IMR-90 (cell line): ENCODE data around the gene ITGAE. TPM values are rescaled to one million over a fixed set of nuclear protein-coding genes. Genes with fewer than 3 reads are reported as not detected.
A peak's percentile ranks its signal among the peaks of the same experiment; 100 is the strongest.

Source experiments
- ATAC-seq: fragments of 200-7000 bp; cut with Tn5 transposase; 2 replicates; pipeline ENCODE4 v1.9.1; 2020; ENCODE audit warnings: low read depth, mild to moderate bottlenecking, moderate library complexity
- BruUV-seq: library from RNA; stranded (reverse); fragments of 400-500 nt; replicated peaks from 2 replicates; lab custom pipeline; 2021; lab: Mats Ljungman, UMichigan
- CTCF ChIA-PET: fragments of 300-600 bp; formaldehyde crosslinking; extraction: SDS; loops from one replicate; lab custom pipeline; 2021; ENCODE audit warnings: antibody characterized with exemption; lab: Yijun Ruan, JAX
- POLR2A ChIA-PET: fragments of 300-600 bp; sonication (Branson Sonifier 250); formaldehyde crosslinking; loops from one replicate; lab custom pipeline; 2022; ENCODE audit warnings: antibody characterized with exemption; ENCODE audit not compliant: unreplicated experiment; lab: Charles Lee
- DNase-seq: peaks from one replicate; pipeline ENCODE4 v3.0.0; 2013
- H2AFZ ChIP-seq: replicated peaks from 2 replicates; pipeline ENCODE3; 2013; ENCODE audit warnings: low read length, mild to moderate bottlenecking; ENCODE audit not compliant: poor library complexity
- H2AK5ac ChIP-seq: 2 replicates; pipeline ENCODE4 v1.6.1; 2013; ENCODE audit warnings: low read depth, low read length, inconsistent platforms
- H2AK9ac ChIP-seq: replicated peaks from 2 replicates; pipeline ENCODE3; 2013; ENCODE audit warnings: mild to moderate bottlenecking, low read depth, low read length, moderate library complexity; ENCODE audit not compliant: poor library complexity
- H2BK120ac ChIP-seq: 2 replicates; pipeline ENCODE4 v1.6.1; 2013; ENCODE audit warnings: low read depth, low read length, inconsistent platforms
- H2BK15ac ChIP-seq: 3 replicates; pipeline ENCODE4 v1.6.1; 2013; ENCODE audit warnings: low read depth, low read length, inconsistent platforms
- H2BK20ac ChIP-seq: 2 replicates; pipeline ENCODE4 v1.6.1; 2013; ENCODE audit warnings: low read depth, mild to moderate bottlenecking, inconsistent platforms, low read length, moderate library complexity
- H2BK5ac ChIP-seq: 2 replicates; pipeline ENCODE4 v1.6.1; 2013; ENCODE audit warnings: mild to moderate bottlenecking, low read depth, low read length, inconsistent platforms; ENCODE audit not compliant: poor library complexity, severe bottlenecking
- H3K14ac ChIP-seq: replicated peaks from 2 replicates; pipeline ENCODE4 v1.6.1; 2013; ENCODE audit warnings: low read depth, low read length, inconsistent platforms
- H3K18ac ChIP-seq: 2 replicates; pipeline ENCODE4 v1.6.1; 2013; ENCODE audit warnings: low read depth, low read length, control low read depth
- H3K23ac ChIP-seq: 2 replicates; pipeline ENCODE4 v1.6.1; 2013; ENCODE audit warnings: low read depth, low read length, inconsistent platforms
- H3K27ac ChIP-seq: 2 replicates; pipeline ENCODE4 v1.5.1; 2013; ENCODE audit warnings: mild to moderate bottlenecking, control low read depth, low read length; ENCODE audit not compliant: insufficient read depth
- H3K27me3 ChIP-seq: 2 replicates; pipeline ENCODE4 v1.6.1; 2013; ENCODE audit warnings: low read length; ENCODE audit not compliant: control insufficient read depth, insufficient read depth
- H3K36me3 ChIP-seq: 2 replicates; pipeline ENCODE4 v1.6.1; 2013; ENCODE audit warnings: low read length, mixed read lengths; ENCODE audit not compliant: control insufficient read depth, insufficient read depth
- H3K4ac ChIP-seq: 2 replicates; pipeline ENCODE4 v1.6.1; 2013; ENCODE audit warnings: low read depth, low read length, inconsistent platforms
- H3K4me1 ChIP-seq: 2 replicates; pipeline ENCODE4 v1.6.1; 2013; ENCODE audit warnings: low read length, mixed read lengths; ENCODE audit not compliant: control insufficient read depth, insufficient read depth
- H3K4me2 ChIP-seq: 2 replicates; pipeline ENCODE4 v1.6.1; 2013; ENCODE audit warnings: low read depth, mild to moderate bottlenecking, control low read depth, low read length, moderate library complexity
- H3K4me3 ChIP-seq: 2 replicates; pipeline ENCODE4 v1.5.1; 2013; ENCODE audit warnings: low read depth, mild to moderate bottlenecking, control low read depth, low read length, moderate library complexity; ENCODE audit not compliant: insufficient read depth
- H3K56ac ChIP-seq: 2 replicates; pipeline ENCODE4 v1.6.1; 2013; ENCODE audit warnings: low read length, inconsistent platforms; ENCODE audit not compliant: insufficient read depth; ENCODE audit errors: extremely low read depth
- H3K79me1 ChIP-seq, 2 experiments: 2 replicates each; pipeline ENCODE4 v1.6.1; 2013; ENCODE audit warnings: low read length in 2 of 2, inconsistent platforms in 1 of 2, low read depth in 1 of 2
- H3K9ac ChIP-seq: 2 replicates; pipeline ENCODE4 v1.6.1; 2013; ENCODE audit warnings: low read depth, low read length, control low read depth
- H3K9me1 ChIP-seq: 2 replicates; pipeline ENCODE4 v1.6.1; 2013; ENCODE audit warnings: low read length, inconsistent platforms; ENCODE audit not compliant: insufficient read depth
- H3K9me3 ChIP-seq: 2 replicates; pipeline ENCODE4 v1.6.1; 2013; ENCODE audit warnings: low read length; ENCODE audit not compliant: control insufficient read depth, insufficient read depth
- H4K20me1 ChIP-seq: 2 replicates; pipeline ENCODE4 v1.6.1; 2013; ENCODE audit warnings: low read length, inconsistent platforms; ENCODE audit not compliant: insufficient read depth
- H4K5ac ChIP-seq: 2 replicates; pipeline ENCODE4 v1.6.1; 2013; ENCODE audit warnings: mild to moderate bottlenecking, low read depth, low read length, control low read depth
- H4K8ac ChIP-seq, 2 experiments: 2 replicates each; pipeline ENCODE4 v1.6.1; 2013; ENCODE audit warnings: low read depth in 2 of 2, low read length in 2 of 2, control low read depth in 1 of 2, inconsistent platforms in 1 of 2
- H4K91ac ChIP-seq: 2 replicates; pipeline ENCODE4 v1.6.1; 2013; ENCODE audit warnings: low read depth, low read length, inconsistent platforms; ENCODE audit not compliant: insufficient read depth
- POLR2A ChIP-seq: IDR thresholded peaks from 2 replicates; pipeline ENCODE4 v1.6.1; 2012; ENCODE audit warnings: mild to moderate bottlenecking, low read depth, low read length
- RCOR1 ChIP-seq: IDR thresholded peaks from 2 replicates; pipeline ENCODE4 v1.6.1; 2012; ENCODE audit warnings: mild to moderate bottlenecking, low read length, improper control_type of control experiment; ENCODE audit not compliant: insufficient replicate concordance
- RFX5 ChIP-seq: IDR thresholded peaks from 2 replicates; pipeline ENCODE4 v1.8.0; 2012; ENCODE audit warnings: low read depth, mild to moderate bottlenecking, low read length, moderate library complexity
- WGBS, 2 experiments: methylation state at CpG; one replicate each; pipeline versions ENCODE4 v1.1.5 to v1.1.7; 2013; ENCODE audit warnings: missing lambda C conversion rate in 2 of 2; ENCODE audit not compliant: insufficient read length in 1 of 2; ENCODE audit errors: extremely low coverage in 2 of 2; 5-methylcytosine and 5-hydroxymethylcytosine counted together
- dilution Hi-C: fragments of 300-500 bp; cut with HindIII; formaldehyde crosslinking; loops from one replicate; pipeline ENCODE4 v1.14.3; 2018; ENCODE audit warnings: low sequenced_read_pairs; ENCODE audit not compliant: unreplicated experiment
- in situ Hi-C: fragments of 300-500 bp; cut with MboI; formaldehyde crosslinking; loops from 3 replicates; pipeline ENCODE4 v1.14.3; 2019; ENCODE audit warnings: low sequenced_read_pairs, inconsistent platforms, mixed read lengths
- intact Hi-C: fragments of 100-400 bp; cut with micrococcal nuclease; formaldehyde crosslinking; loops from 2 replicates; pipeline ENCODE4 v1.10.0; 2022
- polyA plus RNA-seq, 3 experiments: library from polyadenylated mRNA; depleted of rRNA; stranded (reverse); fragments of >200 nt; gene quantifications; 2 replicates each; pipeline ENCODE4 v1.2.3, GENCODE V29; 2012; ENCODE audit warnings: low replicate concordance in 1 of 3
- total RNA-seq: library from RNA; depleted of rRNA; stranded (reverse); fragments of >200 nt; gene quantifications from 2 replicates; pipeline ENCODE4 v1.2.3, GENCODE V29; 2012

Gene ITGAE
- total and polyA plus RNA-seq, 2 of the 4 experiments (the other 2 are of a cell fraction), result 54.1 to 60.8 TPM

DNA sequence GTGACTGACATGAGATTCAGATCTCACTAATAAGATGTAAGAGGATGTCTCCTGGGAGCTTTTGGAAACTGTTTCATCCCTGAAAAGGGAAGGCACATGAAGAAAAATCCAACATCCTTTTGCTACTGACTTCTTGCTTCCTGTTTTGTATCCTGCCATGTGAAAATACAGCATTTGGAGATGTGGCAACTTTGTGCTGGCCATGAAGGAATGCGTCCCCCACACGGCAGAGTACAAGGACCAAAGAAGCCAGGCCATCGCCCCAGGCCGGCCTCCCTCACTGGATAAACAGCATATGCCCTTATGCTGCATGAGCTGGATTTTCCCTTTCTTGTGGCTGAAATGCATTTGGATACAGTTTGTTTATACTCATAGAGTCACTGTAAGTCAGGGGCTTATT lies 82.8 kb downstream of the ITGAE start:
- Histone ChIP-seq H3K4ac (no peak overlapping the region), H3K9me3 (no peaks in the 10 kb centered on the region), H3K9me1 (peaks cover 7% of the 10 kb centered on the region), H3K36me3 (peaks cover 30% of the 10 kb centered on the region), H3K56ac (no peak overlapping the region), H2BK5ac (peak overlapping the region; percentile 21), H3K27me3 (no peaks in the 10 kb centered on the region), H2AK9ac (no peak overlapping the region), H2BK20ac (no peak overlapping the region), H3K4me3 (no peak overlapping the region), H3K23ac (no peak overlapping the region), H4K91ac (no peak overlapping the region), H4K5ac (no peak overlapping the region), H3K9ac (peak overlapping the region; percentile 1; the same call in 1 of the 2 replicates), H3K18ac (no peak overlapping the region), H2BK120ac (peak overlapping the region; percentile 9; the same call in 1 of the 2 replicates), H3K4me1 (peaks cover 18% of the 10 kb centered on the region), H3K4me2 (no peak overlapping the region), H4K20me1 (peaks cover 16% of the 10 kb centered on the region), H3K14ac (no peak overlapping the region), H3K79me1 (peaks cover 12 to 42% of the 10 kb centered on the region in 2 experiments), H4K8ac (no peak overlapping the region), H2BK15ac (no peak overlapping the region), H3K27ac (peak overlapping the region; percentile 30; the same call in 1 of the 2 replicates), H2AFZ (no peak overlapping the region), H2AK5ac (peak overlapping the region; percentile 47; the same call in 1 of the 2 replicates)
- BruUV-seq, result no TSS peak
- POLR2A ChIA-PET, result no interaction called here
- no peak for ATAC-seq
- in situ Hi-C loops, result no loop called here
- dilution Hi-C loops, result no loop called here
- intact Hi-C loops, result no loop called here
- TF ChIP-seq RFX5 (no peak), RCOR1 (no peak), POLR2A (no peak)
- no CpG with 5 or more reads among the region's 4 CpGs for WGBS, 2 experiments
- CTCF ChIA-PET, result no interaction called here
- DNase-seq, result no peak
